ENCODE results near the gene CFAP61.

DNA sequence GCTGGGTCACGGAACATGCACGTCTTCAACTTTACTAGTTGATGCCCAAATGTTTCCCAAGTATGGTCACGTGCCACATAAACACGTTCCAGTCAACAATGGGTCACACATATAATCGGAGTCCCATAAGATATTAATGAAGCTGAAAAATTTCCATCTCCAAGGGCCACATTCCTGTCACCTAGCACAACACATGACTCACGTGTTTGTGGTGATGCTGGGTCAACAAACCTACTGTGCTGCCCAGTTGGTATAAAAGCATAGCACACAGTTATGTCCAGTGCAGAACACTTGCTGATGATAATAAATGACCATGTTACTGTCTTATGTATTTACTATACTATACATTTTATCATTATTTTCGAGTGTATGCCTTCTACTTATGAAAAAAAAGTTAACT lies 247.6 kb downstream of the CFAP61 start:
- TF ChIP-seq, protein P1, sequence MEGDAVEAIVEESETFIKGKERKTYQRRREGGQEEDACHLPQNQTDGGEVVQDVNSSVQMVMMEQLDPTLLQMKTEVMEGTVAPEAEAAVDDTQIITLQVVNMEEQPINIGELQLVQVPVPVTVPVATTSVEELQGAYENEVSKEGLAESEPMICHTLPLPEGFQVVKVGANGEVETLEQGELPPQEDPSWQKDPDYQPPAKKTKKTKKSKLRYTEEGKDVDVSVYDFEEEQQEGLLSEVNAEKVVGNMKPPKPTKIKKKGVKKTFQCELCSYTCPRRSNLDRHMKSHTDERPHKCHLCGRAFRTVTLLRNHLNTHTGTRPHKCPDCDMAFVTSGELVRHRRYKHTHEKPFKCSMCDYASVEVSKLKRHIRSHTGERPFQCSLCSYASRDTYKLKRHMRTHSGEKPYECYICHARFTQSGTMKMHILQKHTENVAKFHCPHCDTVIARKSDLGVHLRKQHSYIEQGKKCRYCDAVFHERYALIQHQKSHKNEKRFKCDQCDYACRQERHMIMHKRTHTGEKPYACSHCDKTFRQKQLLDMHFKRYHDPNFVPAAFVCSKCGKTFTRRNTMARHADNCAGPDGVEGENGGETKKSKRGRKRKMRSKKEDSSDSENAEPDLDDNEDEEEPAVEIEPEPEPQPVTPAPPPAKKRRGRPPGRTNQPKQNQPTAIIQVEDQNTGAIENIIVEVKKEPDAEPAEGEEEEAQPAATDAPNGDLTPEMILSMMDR (conservative IDR thresholded peaks at IDR 0.05; ENCODE audit: low read depth in 2 of 2) = no peak
- no peak for TF ChIP-seq POLR2AphosphoS5 (IDR thresholded peaks at IDR 0.05; ENCODE audit: low read depth)
- TF ChIP-seq, protein P2, sequence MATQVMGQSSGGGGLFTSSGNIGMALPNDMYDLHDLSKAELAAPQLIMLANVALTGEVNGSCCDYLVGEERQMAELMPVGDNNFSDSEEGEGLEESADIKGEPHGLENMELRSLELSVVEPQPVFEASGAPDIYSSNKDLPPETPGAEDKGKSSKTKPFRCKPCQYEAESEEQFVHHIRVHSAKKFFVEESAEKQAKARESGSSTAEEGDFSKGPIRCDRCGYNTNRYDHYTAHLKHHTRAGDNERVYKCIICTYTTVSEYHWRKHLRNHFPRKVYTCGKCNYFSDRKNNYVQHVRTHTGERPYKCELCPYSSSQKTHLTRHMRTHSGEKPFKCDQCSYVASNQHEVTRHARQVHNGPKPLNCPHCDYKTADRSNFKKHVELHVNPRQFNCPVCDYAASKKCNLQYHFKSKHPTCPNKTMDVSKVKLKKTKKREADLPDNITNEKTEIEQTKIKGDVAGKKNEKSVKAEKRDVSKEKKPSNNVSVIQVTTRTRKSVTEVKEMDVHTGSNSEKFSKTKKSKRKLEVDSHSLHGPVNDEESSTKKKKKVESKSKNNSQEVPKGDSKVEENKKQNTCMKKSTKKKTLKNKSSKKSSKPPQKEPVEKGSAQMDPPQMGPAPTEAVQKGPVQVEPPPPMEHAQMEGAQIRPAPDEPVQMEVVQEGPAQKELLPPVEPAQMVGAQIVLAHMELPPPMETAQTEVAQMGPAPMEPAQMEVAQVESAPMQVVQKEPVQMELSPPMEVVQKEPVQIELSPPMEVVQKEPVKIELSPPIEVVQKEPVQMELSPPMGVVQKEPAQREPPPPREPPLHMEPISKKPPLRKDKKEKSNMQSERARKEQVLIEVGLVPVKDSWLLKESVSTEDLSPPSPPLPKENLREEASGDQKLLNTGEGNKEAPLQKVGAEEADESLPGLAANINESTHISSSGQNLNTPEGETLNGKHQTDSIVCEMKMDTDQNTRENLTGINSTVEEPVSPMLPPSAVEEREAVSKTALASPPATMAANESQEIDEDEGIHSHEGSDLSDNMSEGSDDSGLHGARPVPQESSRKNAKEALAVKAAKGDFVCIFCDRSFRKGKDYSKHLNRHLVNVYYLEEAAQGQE (IDR thresholded peaks at IDR 0.05; ENCODE audit: unreplicated experiment) = no peak

All from GM23338 (cell line).